HK-2 (cell line): ENCODE data around the gene ABHD17C.

ENCODE experiments used
- DNase-seq: peaks from one replicate; pipeline ENCODE4 v3.0.0-alpha.2; 2018; ENCODE audit not compliant: unreplicated experiment

The ABHD17C gene

GRCh38 chr15:80766275-80766674, 71.2 kb downstream of the ABHD17C start:
- no peak for DNase-seq

- no peak for DNase-seq
Measured at GRCh38 chr15:80768158-80768557, 73.0 kb downstream of the ABHD17C start.

GRCh38 chr15:80769153-80769828, 74.2 kb downstream of the ABHD17C start:
- no peak for DNase-seq

- no peak for DNase-seq
Measured at GRCh38 chr15:80769829-80770705, 75.0 kb downstream of the ABHD17C start.

GRCh38 chr15:80773122-80773551, 78.0 kb downstream of the ABHD17C start:
- no peak for DNase-seq

GRCh38 chr15:80773792-80774352, 78.8 kb downstream of the ABHD17C start:
- no peak for DNase-seq

- no peak for DNase-seq
Measured at GRCh38 chr15:80774486-80774885, 79.4 kb downstream of the ABHD17C start.

- DNase-seq = no peak
Measured at GRCh38 chr15:80775338-80775737, 80.2 kb downstream of the ABHD17C start.

GRCh38 chr15:80776420-80777045, 81.4 kb downstream of the ABHD17C start:
- peak; percentile 65 for DNase-seq

GRCh38 chr15:80777137-80777536, 82.0 kb downstream of the ABHD17C start:
- no peak for DNase-seq

- DNase-seq = no peak
Measured at GRCh38 chr15:80777826-80778620, 82.9 kb downstream of the ABHD17C start.

- no peak for DNase-seq
Measured at GRCh38 chr15:80778621-80778963, 83.5 kb downstream of the ABHD17C start.

- peak; percentile 73 for DNase-seq
Measured at GRCh38 chr15:80778964-80779657, 84.0 kb downstream of the ABHD17C start, which contains the start of gene CEMIP. Gene CEMIP, plus strand, starts transcription at chr15:80779370. Its CDS starts 94,510 bp downstream, at chr15:80873880.

- peak; percentile 21 for DNase-seq
Measured at GRCh38 chr15:80779658-80780415, 84.7 kb downstream of the ABHD17C start.

- peak; percentile 22 for DNase-seq
Measured at GRCh38 chr15:80780416-80781221, 85.5 kb downstream of the ABHD17C start.

GRCh38 chr15:80783260-80783659, 88.2 kb downstream of the ABHD17C start:
- DNase-seq = no peak

GRCh38 chr15:80785335-80785734, 90.2 kb downstream of the ABHD17C start:
- DNase-seq = no peak

- no peak for DNase-seq
Measured at GRCh38 chr15:80785811-80786354, 90.8 kb downstream of the ABHD17C start.

GRCh38 chr15:80787316-80787715, 92.2 kb downstream of the ABHD17C start:
- no peak for DNase-seq
